CD4-positive, alpha-beta T cell (primary cell): Measurements from ENCODE around the gene RAB39A. TPM values are rescaled to one million over a fixed set of nuclear protein-coding genes. Genes with fewer than 3 reads are reported as not detected.

Experiments
- ATAC-seq: fragments of 200-7000 bp; cut with Tn5 transposase; one replicate; pipeline ENCODE4 v1.10.0; 2022; ENCODE audit warnings: mild to moderate bottlenecking; ENCODE audit not compliant: poor library complexity
- CTCF ChIA-PET: fragments of 350-600 bp; sonication (Branson Sonifier 250); formaldehyde crosslinking; loops from one replicate; lab custom pipeline; 2021; ENCODE audit warnings: antibody characterized with exemption, inconsistent platforms; lab: Charles Lee
- POLR2A ChIA-PET: fragments of 350-600 bp; sonication (Branson Sonifier 250); formaldehyde crosslinking; loops from one replicate; lab custom pipeline; 2021; ENCODE audit warnings: antibody characterized with exemption, inconsistent platforms; lab: Charles Lee
- DNase-seq, 14 experiments: peaks; one replicate each; pipeline ENCODE4 v3.0.0-alpha.2; 2013 to 2020; ENCODE audit warnings: mixed read lengths in 2 of 14
- H3K27ac ChIP-seq, 2 donors: one replicate each; pipeline versions ENCODE4 v1.5.1 to v1.7.0; 2013; ENCODE audit warnings: low read length in 2 of 2, low read depth in 1 of 2, mild to moderate bottlenecking in 1 of 2
- H3K27me3 ChIP-seq, 2 experiments: 1 replicate in 1 of 2; 2 replicates in 1 of 2; pipeline versions ENCODE4 v1.6.1 to v1.7.0; 2013; ENCODE audit warnings: low read length in 2 of 2, control low read depth in 1 of 2, mild to moderate bottlenecking in 1 of 2, moderate library complexity in 1 of 2; ENCODE audit not compliant: insufficient read depth in 2 of 2, control insufficient read depth in 1 of 2
- H3K36me3 ChIP-seq: one replicate; pipeline ENCODE4 v1.6.1; 2013; ENCODE audit warnings: low read length, control low read depth; ENCODE audit not compliant: insufficient read depth
- H3K4me1 ChIP-seq: one replicate; pipeline ENCODE4 v1.6.1; 2013; ENCODE audit warnings: low read length, control low read depth; ENCODE audit not compliant: insufficient read depth
- H3K4me3 ChIP-seq: one replicate; pipeline ENCODE4 v1.5.1; 2013; ENCODE audit warnings: mild to moderate bottlenecking, low read length, moderate library complexity
- H3K9me3 ChIP-seq, 2 experiments: 1 replicate in 1 of 2; 2 replicates in 1 of 2; pipeline versions ENCODE4 v1.6.1 to v1.7.0; 2013; ENCODE audit warnings: low read length in 2 of 2, mild to moderate bottlenecking in 2 of 2, control low read depth in 1 of 2, moderate library complexity in 1 of 2; ENCODE audit not compliant: control insufficient read depth in 1 of 2, insufficient read depth in 1 of 2
- H3K27ac Mint-ChIP-seq: one replicate; pipeline ENCODE4 v1.8.0; 2020; ENCODE audit warnings: mixed read lengths
- H3K27me3 Mint-ChIP-seq: one replicate; pipeline ENCODE4 v1.8.0; 2021; ENCODE audit warnings: mixed read lengths
- H3K36me3 Mint-ChIP-seq: one replicate; pipeline ENCODE4 v1.8.0; 2021; ENCODE audit warnings: low read depth, mixed read lengths
- H3K4me1 Mint-ChIP-seq: one replicate; pipeline ENCODE4 v1.8.0; 2021; ENCODE audit warnings: low read depth, mixed read lengths
- H3K4me3 Mint-ChIP-seq: one replicate; pipeline ENCODE4 v1.8.0; 2020; ENCODE audit warnings: mild to moderate bottlenecking, mixed read lengths
- H3K9me3 Mint-ChIP-seq: one replicate; pipeline ENCODE4 v1.8.0; 2020; ENCODE audit warnings: mixed read lengths
- intact Hi-C, 2 experiments: fragments of 100-400 bp; cut with DNase I in 1 of 2; cut with micrococcal nuclease in 1 of 2; formaldehyde crosslinking; loops; one replicate each; pipeline versions ENCODE4 v1.15.1 to v1.9.0; 2023 to 2025; cut with DNase I, micrococcal nuclease
- total RNA-seq, 174 experiments: library from RNA in 2 of 174; stranded (reverse) in 2 of 174; gene quantifications; one replicate each; pipeline ENCODE4 v1.2.3 and lab custom pipeline; 2021 to 2026
- TF ChIP-seq, protein P1 (sequence below): fragments of 200-600 bp; IDR thresholded peaks from one replicate; pipeline ENCODE4 v1.8.0; 2022; ENCODE audit warnings: antibody characterized with exemption, mild to moderate bottlenecking

RAB39A gene
- total RNA-seq, 2 experiments from 2014 or later, result not detected

DNA sequence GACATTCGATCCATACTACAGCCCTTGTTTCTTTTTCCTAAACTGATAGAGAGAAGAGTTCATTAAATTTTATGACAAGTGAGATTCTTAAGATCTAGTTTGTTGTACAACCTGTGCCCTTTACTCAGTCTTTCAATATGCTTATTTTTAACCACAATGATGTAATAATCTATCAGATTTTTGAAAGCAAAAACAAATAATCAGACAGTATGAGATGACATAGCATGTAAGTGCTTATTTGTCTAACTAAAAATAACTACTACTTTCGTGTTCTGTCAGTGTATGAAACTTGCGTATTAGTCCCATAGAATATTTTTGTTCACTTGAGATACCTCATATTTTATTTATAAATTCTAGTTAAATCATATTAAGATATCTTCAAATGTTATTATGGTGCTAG lies 33.2 kb downstream of the RAB39A start:
- POLR2A ChIA-PET, result no interaction called here
- H3K9me3 Mint-ChIP-seq, result no peaks in the 10 kb centered on the region
- no peak for DNase-seq

DNA sequence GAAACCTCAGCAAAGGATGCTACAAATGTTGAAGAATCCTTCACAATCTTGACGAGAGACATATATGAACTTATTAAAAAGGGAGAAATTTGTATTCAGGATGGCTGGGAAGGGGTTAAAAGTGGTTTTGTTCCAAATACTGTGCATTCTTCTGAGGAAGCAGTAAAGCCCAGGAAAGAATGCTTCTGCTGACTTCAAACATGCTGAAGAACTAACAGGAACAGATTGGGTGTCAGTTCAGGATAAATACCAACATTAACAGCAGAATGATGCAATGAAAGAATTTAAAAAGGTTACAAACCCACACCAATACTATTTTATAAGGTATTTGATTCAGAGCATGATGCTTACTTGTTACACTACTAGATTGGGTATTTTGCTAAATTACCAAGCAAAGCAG lies 33.9 kb downstream of the RAB39A start:
- CTCF ChIA-PET, result no interaction called here
- H3K27ac ChIP-seq, result no peak overlapping the region
- intact Hi-C loops, result no loop called here
- POLR2A ChIA-PET, result no interaction called here
- peaks cover 0 to 5% of the 10 kb centered on the region in 2 experiments for H3K27me3 ChIP-seq
- Mint-ChIP-seq H3K4me3 (no peak overlapping the region), H3K27me3 (peaks cover 14% of the 10 kb centered on the region), H3K4me1 (no peaks in the 10 kb centered on the region), H3K9me3 (no peaks in the 10 kb centered on the region), H3K36me3 (no peaks in the 10 kb centered on the region), H3K27ac (no peak overlapping the region)
- no peaks in the 10 kb centered on the region for H3K9me3 ChIP-seq
- H3K4me1 ChIP-seq, result no peaks in the 10 kb centered on the region
- TF ChIP-seq, protein P1, sequence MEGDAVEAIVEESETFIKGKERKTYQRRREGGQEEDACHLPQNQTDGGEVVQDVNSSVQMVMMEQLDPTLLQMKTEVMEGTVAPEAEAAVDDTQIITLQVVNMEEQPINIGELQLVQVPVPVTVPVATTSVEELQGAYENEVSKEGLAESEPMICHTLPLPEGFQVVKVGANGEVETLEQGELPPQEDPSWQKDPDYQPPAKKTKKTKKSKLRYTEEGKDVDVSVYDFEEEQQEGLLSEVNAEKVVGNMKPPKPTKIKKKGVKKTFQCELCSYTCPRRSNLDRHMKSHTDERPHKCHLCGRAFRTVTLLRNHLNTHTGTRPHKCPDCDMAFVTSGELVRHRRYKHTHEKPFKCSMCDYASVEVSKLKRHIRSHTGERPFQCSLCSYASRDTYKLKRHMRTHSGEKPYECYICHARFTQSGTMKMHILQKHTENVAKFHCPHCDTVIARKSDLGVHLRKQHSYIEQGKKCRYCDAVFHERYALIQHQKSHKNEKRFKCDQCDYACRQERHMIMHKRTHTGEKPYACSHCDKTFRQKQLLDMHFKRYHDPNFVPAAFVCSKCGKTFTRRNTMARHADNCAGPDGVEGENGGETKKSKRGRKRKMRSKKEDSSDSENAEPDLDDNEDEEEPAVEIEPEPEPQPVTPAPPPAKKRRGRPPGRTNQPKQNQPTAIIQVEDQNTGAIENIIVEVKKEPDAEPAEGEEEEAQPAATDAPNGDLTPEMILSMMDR, result no peak
- H3K4me3 ChIP-seq, result no peak overlapping the region
- no peak for DNase-seq
- H3K36me3 ChIP-seq, result no peaks in the 10 kb centered on the region
- no peak for ATAC-seq

More for the DNA sequence above, 33.2 kb downstream of the RAB39A start:
- no peak for ATAC-seq
- intact Hi-C loops, result no loop called here
- Mint-ChIP-seq H3K27me3 (peaks cover 21% of the 10 kb centered on the region), H3K4me1 (no peaks in the 10 kb centered on the region), H3K4me3 (no peak overlapping the region), H3K27ac (no peak overlapping the region), H3K36me3 (no peaks in the 10 kb centered on the region)
- H3K4me1 ChIP-seq, result no peaks in the 10 kb centered on the region
- H3K9me3 ChIP-seq, result no peaks in the 10 kb centered on the region
- CTCF ChIA-PET, result no interaction called here
- H3K27ac ChIP-seq, result no peak overlapping the region
- TF ChIP-seq, protein P1, result no peak
- no peak overlapping the region for H3K4me3 ChIP-seq
- H3K27me3 ChIP-seq, result peaks cover 0 to 5% of the 10 kb centered on the region in 2 experiments
- H3K36me3 ChIP-seq, result no peaks in the 10 kb centered on the region

- Histone ChIP-seq H3K9me3 (no peaks in the 10 kb centered on the region), H3K27me3 (peaks cover 0 to 2% of the 10 kb centered on the region in 2 experiments), H3K4me1 (no peaks in the 10 kb centered on the region), H3K4me3 (no peak overlapping the region), H3K36me3 (no peaks in the 10 kb centered on the region), H3K27ac (no peak overlapping the region)
- TF ChIP-seq, protein P1, result no peak
- Mint-ChIP-seq H3K9me3 (no peaks in the 10 kb centered on the region), H3K36me3 (no peaks in the 10 kb centered on the region), H3K27ac (no peak overlapping the region), H3K27me3 (peaks cover 9% of the 10 kb centered on the region), H3K4me1 (no peaks in the 10 kb centered on the region), H3K4me3 (no peak overlapping the region)
- CTCF ChIA-PET, result no interaction called here
- intact Hi-C loops, result no loop called here
- POLR2A ChIA-PET, result no interaction called here
- DNase-seq (no peak), ATAC-seq (no peak)
Measured at GRCh38 chr11:107963091-107963490, 34.8 kb downstream of the RAB39A start.
